NT2/D1 (cell line): ENCODE results near the gene PRRC2C.

Experiments
- SUZ12 ChIP-seq: IDR thresholded peaks from 2 replicates; pipeline ENCODE4 v1.6.1; 2011; ENCODE audit not compliant: insufficient read length, insufficient read depth; ENCODE audit errors: extremely low read depth
- YY1 ChIP-seq: IDR thresholded peaks from 2 replicates; pipeline ENCODE4 v1.6.1; 2011; ENCODE audit not compliant: insufficient read length, insufficient read depth
- ZNF274 ChIP-seq: IDR thresholded peaks from 2 replicates; pipeline ENCODE4 v1.6.1; 2011; ENCODE audit warnings: mild to moderate bottlenecking, low read depth, low read length

DNA sequence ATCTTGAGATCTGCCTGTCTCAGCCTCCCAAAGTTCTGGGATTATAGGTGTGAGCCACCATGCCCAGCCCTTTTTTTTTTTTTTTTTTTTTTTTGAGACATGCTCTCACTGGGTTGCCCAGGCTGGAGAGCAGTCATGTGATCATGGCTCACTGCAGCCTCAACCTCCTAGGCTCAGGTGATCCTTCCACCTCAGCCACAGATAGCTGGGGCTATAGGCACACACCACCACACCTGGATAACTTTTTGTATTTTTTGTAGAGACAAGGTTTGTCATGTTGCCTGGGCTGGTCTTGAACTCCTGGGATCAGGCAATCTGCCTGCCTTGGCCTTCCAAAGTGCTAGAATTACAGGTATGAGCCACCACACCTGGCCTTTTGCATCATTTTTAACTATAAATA lies 17.7 kb upstream of the PRRC2C start:
- TF ChIP-seq ZNF274 (no peak), YY1 (no peak), SUZ12 (no peak)
